Stromal cell of bone marrow (primary cell): Measurements from ENCODE around the gene PRRT1B.
"Not testable (repeated sequence)": the region's sequence is repeated elsewhere in the genome, so short reads cannot be mapped to it uniquely, and the experiment has no call there.

Source experiments
- DNase-seq: peaks from one replicate; pipeline ENCODE4 v3.0.0-alpha.2; 2012; ENCODE audit warnings: low read depth

Gene PRRT1B

GRCh38 chr9:131545003-131545785, at the start of gene PRRT1B:
PRRT1B (plus strand) TSS chr9:131545523; CDS start chr9:131545616, 93 bp downstream.
- DNase-seq, result no peak

- no peak for DNase-seq
Observed at GRCh38 chr9:131495785-131496184, 49.5 kb upstream of the PRRT1B start.

- DNase-seq, result no peak
Observed at GRCh38 chr9:131496844-131497405, 48.4 kb upstream of the PRRT1B start.

GRCh38 chr9:131499254-131499767, 46.0 kb upstream of the PRRT1B start:
- DNase-seq, result no peak

GRCh38 chr9:131500377-131500776, 44.9 kb upstream of the PRRT1B start:
- no peak for DNase-seq

- DNase-seq, result no peak
Observed at GRCh38 chr9:131500939-131501541, 44.3 kb upstream of the PRRT1B start.

- peak; percentile 61 for DNase-seq
Observed at GRCh38 chr9:131502781-131503625, 42.3 kb upstream of the PRRT1B start, which contains the start of gene POMT1. POMT1 (plus strand) TSS chr9:131502918; CDS start chr9:131504219, 1,301 bp downstream.

GRCh38 chr9:131503626-131504465, 41.5 kb upstream of the PRRT1B start:
- no peak for DNase-seq

GRCh38 chr9:131505012-131505411, 40.3 kb upstream of the PRRT1B start:
- no peak for DNase-seq

GRCh38 chr9:131511416-131511815, 33.9 kb upstream of the PRRT1B start:
- no peak for DNase-seq

- DNase-seq, result no peak
Observed at GRCh38 chr9:131511880-131512279, 33.4 kb upstream of the PRRT1B start.

- DNase-seq, result no peak
Observed at GRCh38 chr9:131513177-131513576, 32.1 kb upstream of the PRRT1B start.

- not testable (repeated sequence) for DNase-seq
Observed at GRCh38 chr9:131515559-131516031, 29.7 kb upstream of the PRRT1B start.

GRCh38 chr9:131516100-131516499, 29.2 kb upstream of the PRRT1B start:
- no peak for DNase-seq

GRCh38 chr9:131516930-131517329, 28.4 kb upstream of the PRRT1B start:
- no peak for DNase-seq

- DNase-seq, result no peak
Observed at GRCh38 chr9:131517761-131518190, 27.5 kb upstream of the PRRT1B start.

GRCh38 chr9:131518553-131518952, 26.8 kb upstream of the PRRT1B start:
- no peak for DNase-seq

GRCh38 chr9:131520503-131520902, 24.8 kb upstream of the PRRT1B start:
- no peak for DNase-seq

- DNase-seq, result no peak
Observed at GRCh38 chr9:131521203-131521602, 24.1 kb upstream of the PRRT1B start.

GRCh38 chr9:131521822-131522221, 23.5 kb upstream of the PRRT1B start:
- no peak for DNase-seq
